GM18517 (cell line): Measurements from ENCODE around the gene RGS6.

Experiments
- ATAC-seq: cut with Tn5 transposase; IDR thresholded peaks from one replicate; pipeline ENCODE4 v1.9.1; 2021; ENCODE audit warnings: mild to moderate bottlenecking, moderate library complexity; ENCODE audit not compliant: unreplicated experiment

Gene RGS6

DNA sequence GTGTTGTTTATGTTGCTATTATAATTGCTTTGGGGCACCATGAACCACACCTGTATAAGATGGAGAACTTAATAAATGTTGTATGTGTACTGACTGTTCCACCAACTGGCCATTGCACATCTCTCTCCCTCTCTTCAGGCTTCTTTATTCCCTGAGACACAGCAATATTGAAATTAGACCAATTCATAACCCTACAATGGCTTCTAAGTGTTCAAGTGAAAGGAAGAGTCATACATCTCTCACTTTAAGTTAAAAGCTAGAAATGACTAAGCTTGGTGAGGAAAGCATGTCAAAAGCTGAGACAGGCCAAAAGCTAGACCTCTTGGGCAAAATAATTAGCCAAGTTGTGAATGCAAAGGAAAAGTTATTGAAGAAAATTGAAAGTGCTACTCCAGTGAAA lies 373.3 kb downstream of the RGS6 start:
- no peak for ATAC-seq

DNA sequence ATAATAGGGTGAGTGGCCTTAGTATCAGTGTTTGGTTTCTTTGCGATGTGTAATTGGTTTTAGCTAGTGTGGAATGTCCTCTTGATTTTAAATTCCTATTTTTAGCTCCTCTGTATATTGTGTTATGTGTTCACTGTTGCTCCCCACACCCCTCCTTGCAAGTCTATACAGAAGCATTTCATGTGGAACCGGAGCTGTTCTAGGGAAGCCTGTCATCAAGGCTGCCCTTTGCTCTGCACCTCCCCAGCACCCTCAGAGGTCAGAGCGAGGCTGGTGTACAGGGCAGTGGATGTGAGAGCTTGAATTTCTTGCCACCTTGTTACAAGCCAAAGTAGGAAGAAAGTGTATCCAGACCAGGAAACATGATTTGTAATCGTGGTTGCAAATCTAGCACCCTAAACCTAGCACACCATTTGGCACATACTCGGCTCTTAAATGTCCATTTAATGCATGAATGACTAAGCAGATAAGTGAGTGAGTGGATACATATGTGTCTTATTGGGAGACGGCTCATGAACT lies 376.8 kb downstream of the RGS6 start:
- no peak for ATAC-seq

DNA sequence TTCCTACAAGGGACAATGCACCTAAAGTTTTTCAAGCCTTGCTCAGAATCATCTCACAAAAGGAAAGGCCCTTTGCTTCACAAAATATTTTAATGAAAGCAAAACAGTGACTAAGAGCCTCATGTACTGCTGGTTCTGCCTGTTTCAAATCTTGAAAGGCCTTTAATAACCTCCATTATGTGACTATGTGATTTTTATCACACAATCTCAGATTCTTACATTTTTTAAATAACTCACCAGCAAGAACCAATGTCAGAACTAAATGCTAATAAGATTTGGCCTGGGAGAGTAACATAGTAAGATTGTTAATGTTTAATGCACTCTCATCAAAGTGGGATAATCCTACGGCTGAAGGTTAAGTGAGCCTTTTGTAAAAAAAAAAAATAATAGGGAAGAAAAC lies 378.9 kb downstream of the RGS6 start:
- ATAC-seq, result no peak

DNA sequence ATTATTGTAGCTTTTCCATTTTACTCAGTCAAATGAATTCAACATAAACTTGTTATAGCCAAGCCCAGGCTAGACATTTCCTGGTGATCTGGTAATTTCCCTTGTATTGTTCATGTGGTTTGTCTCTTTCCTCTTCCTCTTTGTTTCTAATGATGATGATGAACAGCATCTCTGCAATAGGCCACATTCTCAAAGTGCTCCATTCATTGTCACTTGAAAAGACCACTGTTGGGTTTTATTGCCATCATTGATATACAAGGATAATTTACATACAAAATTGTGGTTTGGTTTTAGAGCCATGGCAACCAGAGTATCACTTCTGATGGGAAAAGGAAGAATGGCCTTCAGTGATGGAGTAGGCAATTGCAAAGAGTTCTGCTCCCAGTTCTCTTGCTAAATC lies 379.3 kb downstream of the RGS6 start:
- no peak for ATAC-seq

DNA sequence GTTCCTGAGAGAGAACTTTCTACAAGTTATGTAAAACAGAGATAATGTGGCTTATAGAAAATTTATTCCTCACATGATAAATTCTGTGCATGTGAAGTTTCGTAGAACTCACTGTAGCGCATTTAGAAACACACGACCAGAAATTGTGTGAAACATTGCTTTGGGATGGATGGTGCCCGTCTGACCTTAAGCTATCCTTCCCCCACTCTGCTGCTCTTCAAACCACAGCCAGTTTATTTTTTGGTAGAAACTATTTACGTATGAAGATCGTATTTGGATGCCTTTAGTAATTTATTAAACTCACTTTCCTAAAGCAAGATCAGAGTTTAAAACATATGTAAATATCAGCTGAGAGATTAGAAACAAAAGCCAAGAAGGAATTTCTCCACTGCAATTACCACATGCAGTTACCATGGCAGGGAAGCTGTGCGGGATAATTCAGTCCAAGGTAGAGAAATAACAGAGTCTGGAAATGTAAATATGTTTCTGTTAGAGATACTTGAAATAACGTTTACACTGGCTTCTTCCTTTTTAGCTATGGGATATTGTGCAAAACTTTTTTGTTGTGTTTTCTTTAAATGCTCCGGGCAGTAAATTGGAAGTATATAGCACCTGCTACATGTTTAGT lies 382.7 kb downstream of the RGS6 start:
- ATAC-seq, result no peak

DNA sequence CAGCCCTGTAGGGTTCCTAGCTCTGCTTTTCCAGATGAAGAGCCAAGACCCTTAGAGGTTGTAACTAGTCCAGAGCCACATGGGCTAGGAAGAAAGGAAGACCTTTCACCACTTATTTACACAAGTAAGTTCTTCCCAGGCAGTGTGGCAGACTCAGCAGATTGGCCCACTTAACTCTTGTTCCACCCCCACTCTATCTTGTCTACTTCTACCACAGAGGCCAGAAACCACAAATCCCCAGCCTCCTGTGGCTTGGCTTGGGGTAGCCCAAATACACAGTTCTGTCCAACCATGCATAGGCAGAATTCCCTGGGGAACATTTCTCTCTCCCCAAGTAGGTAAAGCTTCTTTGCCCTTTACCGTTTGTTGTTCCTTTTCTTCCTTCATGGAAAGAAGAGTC lies 383.5 kb downstream of the RGS6 start:
- no peak for ATAC-seq

DNA sequence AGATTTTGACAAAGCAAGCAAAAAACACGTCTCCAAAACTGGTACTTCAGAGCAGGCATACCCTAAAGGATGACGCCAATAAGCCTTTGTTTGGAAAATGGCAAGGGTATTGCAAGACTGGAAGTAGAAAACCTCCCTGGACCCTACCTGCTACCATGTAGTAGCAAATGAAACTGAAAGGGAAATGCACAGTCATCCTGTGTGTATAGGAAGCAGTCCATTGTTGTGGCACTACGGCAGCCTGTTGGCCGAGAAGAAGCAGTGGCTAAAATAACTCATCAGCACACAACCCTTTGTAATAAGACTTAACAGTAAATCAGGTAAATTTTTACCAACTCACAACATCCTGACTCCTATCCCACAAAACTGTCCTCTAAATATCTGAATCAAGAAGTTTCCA lies 386.4 kb downstream of the RGS6 start:
- ATAC-seq, result no peak

DNA sequence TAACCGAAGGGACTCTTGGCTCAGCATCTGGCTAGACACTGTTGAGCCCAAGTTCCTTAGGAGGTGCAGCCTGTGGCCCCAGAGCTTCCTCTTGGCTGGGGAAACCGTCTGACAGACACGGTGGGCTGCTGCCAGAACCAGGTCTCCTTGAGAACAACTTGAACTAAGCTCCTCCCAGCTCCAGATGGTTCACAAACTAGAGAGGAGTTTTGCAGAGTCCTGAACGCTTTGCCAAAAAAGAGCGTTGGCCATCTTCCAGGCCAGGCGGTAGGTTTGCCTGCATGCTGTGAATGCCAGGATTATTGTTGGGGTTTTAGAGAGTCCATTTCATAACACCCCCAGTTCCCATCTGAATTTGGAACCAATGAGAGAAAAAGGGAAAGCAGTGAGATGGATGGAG lies 399.8 kb downstream of the RGS6 start:
- ATAC-seq, result no peak

DNA sequence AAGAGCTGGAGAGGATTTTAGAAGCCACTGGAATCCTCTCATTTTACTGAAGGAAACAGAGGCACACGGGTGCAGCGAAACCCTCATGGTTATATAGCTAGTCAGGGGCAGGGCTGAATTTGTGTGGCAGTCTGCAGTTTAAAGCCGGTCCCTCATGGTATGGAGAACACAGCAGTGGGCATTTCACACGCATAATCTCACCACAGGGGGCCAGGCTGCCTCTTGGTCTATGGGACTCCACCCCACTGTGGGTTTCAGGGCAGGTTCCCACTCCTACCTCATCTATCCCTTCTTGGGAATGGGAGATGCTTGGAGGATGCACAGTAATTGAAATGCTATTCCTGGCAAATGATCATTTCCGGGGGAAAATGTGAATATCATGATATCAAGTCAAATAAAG lies 400.6 kb downstream of the RGS6 start:
- ATAC-seq, result no peak

DNA sequence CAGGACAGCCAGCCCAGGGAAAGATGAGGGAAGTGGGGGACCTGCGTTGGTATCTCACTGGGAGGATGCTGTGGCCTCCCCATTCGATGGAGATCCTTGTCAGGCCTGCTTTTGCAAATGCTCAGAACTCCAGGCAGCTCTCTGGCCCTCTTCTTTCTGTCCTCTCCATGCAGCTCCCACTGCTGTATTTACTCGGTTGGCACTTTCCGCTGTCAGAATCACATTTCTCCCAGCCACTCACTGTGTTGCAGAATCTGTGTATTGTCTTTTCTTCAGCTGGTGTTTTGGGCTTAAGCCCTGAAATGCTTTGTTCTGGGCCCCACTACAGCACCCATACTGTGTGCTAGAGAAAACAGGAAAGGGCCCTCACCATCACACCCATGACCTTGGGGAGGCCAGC lies 401.1 kb downstream of the RGS6 start:
- ATAC-seq, result no peak

DNA sequence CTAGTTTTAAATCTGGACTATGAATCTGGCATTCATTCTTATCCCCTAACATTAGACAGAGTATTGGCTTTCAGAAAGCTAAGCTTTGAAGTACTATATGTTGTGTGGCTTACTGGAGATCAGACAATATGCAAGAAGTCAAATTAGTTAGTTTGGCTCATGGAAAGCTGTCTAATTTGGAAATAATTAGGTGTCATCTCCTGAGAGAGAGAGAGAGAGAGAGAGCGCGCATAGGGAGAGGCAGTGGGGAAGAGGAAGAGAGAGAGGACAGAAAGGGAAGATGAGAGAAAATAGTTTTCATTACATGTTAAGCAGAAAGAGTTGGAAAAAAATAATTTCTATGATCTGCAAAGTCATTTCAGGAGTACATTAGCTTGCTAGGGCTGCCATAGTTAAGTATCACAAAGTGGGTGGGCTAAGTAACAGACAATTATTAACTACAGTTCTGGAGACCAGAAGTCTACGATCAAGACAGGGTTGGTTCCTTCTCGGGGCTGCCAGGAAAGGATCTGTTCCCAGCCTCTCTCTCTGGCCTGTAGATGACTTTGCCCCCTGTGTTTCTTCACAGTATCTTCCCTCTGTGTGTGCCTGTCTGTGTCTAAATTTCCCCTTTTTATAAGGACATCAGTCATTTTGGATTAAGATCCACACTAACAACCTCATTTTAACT lies 404.2 kb downstream of the RGS6 start:
- ATAC-seq, result no peak

DNA sequence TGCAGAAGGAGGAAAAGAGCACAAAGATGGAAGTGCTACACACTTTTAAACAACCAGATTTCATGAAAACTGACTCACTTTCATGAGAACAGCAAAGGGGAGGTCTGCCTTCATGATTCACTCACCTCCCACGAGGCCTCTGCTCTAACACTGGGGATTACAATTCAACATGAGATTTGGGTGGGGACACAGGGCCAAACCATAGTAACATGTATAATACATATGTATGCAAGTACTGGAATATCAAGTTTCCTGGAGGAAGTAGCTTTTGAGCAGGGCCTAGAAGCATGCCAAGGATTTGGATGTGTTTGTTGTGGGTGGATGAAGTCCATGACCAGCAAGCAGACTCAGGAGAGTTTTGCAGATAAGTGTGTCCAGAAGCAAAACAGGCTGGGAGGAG lies 409.0 kb downstream of the RGS6 start:
- no peak for ATAC-seq

DNA sequence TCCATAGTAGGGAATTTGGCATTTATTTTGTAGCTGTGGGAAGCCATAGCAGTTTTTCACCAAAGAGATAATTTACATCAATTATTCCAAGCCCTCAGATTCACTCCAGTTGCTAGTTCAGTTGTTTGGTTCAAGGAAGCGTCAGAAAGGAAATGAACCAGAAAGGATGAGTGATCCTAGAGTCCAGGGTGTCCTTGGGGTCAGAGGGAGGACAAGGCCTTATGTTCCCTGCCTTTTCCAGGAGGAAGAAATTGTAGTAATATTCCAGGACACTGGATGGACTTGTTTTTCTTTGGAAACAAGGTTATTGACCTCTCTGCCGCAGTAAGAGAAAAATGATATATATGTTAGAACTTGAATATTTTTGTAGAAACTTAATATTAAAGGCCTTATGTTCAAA lies 409.5 kb downstream of the RGS6 start:
- no peak for ATAC-seq

DNA sequence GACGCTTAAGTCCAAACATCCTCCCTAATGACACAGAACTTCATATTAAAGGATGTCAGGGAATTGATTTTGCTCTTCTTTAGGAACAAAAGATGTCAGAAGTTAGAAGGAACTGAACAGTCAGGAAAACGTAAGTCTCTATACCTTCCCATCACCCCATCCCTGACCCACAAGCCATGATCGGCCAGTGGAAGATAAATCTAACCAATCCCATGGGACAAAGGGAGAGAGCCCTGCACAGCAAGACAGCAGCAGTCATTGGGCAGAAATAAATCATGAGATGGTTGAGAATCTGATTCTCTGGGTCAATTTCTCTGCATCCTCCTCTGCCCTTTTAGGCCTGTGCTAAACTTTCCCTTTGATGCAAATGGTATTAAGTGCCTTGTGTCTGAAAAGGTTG lies 414.9 kb downstream of the RGS6 start:
- ATAC-seq, result no peak

DNA sequence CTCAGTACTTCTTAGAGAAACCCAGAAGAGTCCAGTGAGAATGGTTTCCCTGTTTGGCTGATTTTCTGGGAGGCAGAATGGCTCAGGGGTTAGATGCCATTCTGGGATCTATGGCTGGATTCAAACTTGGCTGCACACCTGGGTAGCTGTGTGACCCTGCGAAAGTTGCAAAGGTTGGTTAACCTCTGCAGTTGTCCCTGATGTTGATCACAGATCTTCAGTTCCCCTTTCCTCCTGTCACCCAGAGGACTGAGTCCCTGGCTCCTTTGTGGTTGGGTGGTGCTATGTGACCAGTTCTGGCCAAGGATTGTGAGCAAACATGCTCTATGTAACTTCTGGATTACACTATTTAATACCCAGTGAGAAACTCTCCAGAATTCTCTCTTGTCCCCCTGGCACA lies 418.0 kb downstream of the RGS6 start:
- ATAC-seq, result no peak

DNA sequence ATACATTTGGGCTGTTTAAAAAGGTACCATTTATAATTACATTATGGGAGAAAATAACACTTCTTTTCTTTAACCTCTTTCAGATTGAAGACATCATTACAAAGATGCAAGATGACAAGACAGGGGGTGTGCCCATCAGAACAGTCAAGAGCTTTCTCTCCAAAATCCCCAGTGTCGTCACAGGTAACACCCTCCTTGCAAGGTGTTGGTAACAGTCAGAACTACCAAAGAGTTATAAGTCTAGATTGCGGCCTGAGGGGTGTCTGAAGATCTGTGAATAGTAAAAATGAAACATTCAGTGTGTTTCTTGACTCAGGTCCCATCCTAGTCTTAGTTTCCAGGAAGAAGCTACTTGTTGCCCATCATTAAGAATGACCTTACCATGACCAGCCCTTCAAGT lies 419.8 kb downstream of the RGS6 start:
- no peak for ATAC-seq

DNA sequence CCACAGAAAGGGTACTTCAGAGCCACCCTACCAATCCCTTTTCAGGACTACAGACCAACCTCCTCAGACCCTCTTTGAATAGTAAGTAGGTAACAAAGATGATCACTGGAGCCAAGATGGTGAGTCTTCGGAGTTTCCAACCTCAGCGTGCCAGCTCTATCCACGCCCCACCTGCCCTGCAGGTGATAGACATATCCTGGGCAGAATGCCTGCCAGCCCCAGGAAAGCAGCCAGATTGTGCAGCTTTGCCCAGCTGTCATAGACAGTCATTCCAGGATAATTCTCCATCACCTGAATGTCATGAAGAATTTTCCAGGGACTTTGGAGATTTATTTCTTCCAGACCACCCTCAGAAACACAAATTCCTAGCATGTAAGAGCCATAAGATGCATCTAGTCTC lies 434.4 kb downstream of the RGS6 start:
- no peak for ATAC-seq

DNA sequence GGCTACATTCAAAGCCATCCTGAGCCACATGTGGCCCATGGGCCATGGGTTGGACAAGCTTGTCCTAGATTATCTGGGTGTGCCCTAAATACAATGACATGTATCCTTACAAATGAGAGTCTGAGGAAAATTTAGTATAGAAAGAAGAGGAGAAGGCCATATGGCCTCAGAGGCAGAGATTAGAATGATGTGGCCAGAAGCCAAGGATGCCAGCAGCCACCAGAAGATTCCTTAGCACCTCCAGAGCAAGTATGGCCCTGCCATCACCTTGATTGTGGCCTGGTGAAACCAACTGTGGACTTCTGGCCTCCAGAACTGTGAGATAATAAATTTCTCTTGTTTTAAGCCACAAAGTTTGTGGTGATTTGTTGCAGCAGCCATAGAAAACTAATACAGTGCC lies 436.9 kb downstream of the RGS6 start:
- no peak for ATAC-seq

DNA sequence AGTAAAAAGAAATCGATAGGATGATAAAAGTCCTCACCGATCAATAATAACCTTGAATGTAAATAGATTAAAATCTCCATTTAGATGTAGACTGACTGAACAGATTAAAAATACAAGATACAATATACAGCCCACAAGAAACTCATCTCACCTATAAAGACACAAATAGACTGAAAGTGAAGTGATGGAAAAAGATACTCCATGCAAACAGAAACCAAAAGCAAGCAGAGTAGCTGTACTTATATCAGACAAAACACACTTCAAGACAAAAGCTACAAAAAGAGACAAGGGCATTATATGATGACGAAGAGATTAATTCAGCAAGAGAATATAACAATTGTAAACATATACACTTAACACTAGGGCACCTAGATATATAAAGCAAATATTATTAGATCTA lies 444.8 kb downstream of the RGS6 start:
- no peak for ATAC-seq

DNA sequence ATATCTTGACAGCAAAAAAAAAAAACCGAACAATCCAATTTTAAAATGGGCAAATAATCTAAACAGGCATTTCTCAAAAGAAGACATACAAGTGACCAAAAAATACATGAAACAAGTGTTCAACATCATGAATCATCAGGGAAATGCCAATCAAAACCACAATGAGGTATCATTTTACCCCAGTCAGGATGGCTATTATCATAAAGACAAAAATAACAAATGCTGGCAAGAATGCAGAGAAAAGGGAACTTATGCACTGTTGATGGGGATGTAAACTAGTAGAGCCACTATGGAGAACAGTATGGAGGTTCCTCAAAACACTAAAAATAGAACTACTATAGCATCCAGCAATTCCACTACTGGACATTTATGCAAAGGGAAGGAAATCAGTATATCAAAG lies 448.2 kb downstream of the RGS6 start:
- ATAC-seq, result no peak

DNA sequence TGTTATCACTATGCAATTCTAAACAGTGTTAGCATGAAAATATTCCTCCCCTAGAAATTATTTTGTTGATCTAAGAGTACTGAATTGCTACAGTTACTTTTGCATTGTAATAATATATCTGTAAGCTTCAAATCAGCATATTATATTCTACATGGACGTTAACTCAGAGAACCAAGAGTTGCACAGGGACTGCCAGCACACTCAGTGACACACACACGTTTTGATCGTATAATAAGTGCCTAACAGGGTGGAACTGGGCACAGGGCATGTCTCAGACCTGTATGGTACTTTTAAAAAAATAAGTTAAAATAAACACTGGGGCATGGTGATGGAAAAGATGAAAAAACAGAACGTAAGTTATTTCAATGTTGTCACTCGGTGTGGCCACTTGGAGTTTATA lies 451.6 kb downstream of the RGS6 start:
- no peak for ATAC-seq

DNA sequence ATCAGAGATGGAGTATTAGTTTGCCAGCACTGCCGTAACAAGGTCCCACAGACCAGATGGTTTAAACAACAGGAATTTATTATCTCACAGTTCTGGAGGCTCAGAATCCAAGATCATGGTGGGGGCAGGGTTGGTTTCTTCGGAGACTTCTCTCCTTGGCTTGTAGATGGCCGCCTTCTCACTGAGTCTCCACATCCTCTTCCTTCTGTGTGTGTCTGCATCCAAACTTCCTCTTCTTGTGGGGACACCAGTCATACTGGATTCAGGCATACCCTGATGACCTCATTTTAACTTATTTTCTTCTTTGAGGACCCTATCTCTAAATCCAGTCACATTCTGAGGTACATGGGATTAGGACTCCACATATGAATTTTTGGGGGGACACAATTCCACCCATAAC lies 455.5 kb downstream of the RGS6 start:
- ATAC-seq, result no peak

DNA sequence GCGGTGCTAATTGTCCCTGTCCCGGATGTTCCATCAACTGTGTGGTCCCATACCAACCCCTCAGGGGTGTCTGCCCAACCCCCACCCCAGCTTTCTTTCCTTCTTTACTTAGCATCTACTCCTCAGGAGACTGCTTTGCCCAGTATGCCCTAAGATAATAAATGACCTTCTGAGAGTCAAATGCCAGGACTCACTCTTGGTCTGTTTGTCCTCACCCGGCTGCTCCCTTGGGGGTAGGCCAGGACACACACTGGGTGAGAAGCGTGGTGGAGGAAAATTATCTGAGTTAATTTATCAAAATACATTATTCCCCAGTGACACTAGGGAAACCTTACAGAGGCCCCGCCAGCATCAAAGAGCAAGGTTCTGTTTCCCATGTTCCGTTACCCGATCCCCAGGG lies 457.0 kb downstream of the RGS6 start:
- ATAC-seq, result no peak
